Right lung (tissue), 5 donors: ENCODE measurements around the gene PSRC1. TPM values are rescaled to one million over a fixed set of nuclear protein-coding genes. Genes with fewer than 3 reads are reported as not detected.

Source experiments
- DNase-seq, 2 donors: peaks; one replicate each; pipeline ENCODE4 v3.0.0-alpha.2; 2013
- polyA plus RNA-seq, 5 donors: library from polyadenylated mRNA; unstranded; fragments of 120-200 nt; gene quantifications; one replicate each; pipeline versions ENCODE4 v1.2.1 to v1.2.3, GENCODE V29; 2013; ENCODE audit warnings: inconsistent platforms in 1 of 5, low replicate concordance in 1 of 5; ENCODE audit not compliant: insufficient read length in 5 of 5, insufficient read depth in 1 of 5

PSRC1 gene
- polyA plus RNA-seq, 5 donors, result 32.5 to 48.9 (median 39.3) TPM

DNA sequence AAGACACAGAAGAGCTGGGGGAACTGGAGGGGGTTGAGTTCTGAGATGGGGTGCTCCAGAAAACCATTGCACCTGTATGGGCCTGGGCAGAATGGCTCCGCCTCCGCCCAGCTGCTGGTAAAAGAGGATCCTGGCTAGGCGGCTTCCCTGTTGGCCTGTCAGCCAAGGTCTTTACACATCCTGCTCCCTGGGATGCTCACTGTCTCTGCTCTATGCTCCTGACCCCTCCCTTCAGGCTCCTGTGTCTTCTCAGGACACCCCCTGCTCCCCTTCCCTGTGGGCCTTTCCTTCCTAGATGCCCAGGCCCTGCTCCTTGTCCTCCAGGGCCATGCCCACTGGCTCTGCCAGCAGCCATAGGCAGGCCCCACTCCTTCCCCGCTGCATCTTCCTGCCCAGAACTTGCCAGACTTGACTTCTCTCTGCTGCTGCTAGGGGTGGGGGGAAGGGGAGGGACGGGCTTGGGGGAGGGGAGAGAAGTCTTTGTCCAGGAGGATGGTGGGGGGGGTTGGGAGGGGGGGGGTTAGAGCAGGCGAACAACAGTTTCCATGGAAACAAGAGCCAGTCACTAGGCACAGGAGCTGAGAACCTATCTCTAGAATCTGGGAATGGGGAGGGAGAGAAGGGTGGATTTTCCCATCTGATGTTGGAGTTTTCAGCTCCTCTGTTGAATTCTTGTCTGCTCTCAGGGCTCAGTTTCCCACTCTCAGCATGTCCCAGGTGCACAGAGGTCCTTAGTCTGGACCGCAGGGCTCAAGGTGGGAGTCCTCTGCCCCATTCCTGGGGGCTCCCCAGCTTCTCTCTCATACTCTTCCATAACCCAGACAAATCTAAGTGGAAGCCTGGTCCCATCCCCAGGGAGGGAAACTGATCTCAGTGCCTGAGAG is 23.0 kb downstream of the PSRC1 start:
- DNase-seq, result no peak

DNA sequence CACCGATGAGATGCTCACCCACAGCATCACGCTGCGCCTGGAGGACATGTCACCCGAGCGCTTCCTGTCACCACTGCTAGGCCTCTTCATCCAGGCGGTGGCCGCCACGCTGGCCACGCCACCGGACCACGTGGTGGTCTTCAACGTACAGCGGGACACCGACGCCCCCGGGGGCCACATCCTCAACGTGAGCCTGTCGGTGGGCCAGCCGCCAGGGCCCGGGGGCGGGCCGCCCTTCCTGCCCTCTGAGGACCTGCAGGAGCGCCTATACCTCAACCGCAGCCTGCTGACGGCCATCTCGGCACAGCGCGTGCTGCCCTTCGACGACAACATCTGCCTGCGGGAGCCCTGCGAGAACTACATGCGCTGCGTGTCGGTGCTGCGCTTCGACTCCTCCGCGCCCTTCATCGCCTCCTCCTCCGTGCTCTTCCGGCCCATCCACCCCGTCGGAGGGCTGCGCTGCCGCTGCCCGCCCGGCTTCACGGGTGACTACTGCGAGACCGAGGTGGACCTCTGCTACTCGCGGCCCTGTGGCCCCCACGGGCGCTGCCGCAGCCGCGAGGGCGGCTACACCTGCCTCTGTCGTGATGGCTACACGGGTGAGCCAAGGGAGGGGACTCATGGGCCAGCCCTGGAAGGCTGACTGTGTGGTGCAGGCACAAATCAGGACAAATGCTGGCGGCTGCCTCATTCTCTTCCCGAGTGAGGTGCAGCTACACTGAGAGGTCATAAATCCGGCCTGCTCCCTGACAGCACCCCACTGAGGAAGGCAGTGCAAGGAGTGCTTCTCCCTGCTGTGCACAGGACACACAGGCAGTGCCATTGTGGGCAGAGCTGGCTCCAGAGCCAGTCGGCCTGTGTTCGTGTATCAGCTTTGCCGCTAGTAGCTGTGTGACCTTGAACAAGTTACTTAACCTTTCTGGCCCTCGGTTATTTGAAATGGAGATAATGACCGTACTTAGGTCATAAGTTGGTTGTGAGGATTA is 24.2 kb downstream of the PSRC1 start:
- DNase-seq, result no peak

DNA sequence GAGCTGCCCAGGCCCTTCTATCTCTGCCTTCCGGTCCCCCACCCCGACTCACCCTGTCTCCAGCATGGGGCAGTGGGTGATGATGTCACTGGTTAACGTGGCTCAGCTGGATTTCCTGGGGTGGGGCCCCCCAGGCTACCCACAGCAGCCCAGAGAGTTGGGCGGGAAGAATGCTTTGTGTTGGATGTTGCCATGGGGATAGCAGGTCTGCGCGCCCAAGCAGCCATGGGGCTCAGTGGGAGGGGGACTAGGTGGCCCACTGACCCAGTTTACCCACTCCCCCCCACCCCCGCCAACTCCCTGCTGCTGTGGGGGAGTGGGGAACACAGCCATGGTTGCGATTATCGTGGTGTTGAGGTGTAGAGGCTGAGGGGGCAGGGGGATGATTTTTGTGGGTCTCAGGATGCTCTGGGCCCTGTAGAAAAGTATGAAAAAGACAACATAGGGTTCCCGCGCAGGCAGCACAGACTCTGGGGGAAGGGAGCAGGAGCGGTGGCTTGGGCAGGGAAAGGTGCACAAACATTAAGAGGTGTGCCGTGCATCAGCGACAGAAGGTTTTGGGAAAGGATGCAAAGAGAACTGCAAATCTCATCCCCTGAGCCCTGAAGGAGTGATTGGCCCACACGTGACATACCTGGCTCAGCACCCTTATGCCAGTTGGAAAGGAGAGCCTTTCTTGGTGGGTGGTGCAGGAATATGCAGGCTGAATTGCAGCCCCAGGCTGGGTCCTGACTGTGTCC is 25.1 kb downstream of the PSRC1 start:
- DNase-seq, result no peak

DNA sequence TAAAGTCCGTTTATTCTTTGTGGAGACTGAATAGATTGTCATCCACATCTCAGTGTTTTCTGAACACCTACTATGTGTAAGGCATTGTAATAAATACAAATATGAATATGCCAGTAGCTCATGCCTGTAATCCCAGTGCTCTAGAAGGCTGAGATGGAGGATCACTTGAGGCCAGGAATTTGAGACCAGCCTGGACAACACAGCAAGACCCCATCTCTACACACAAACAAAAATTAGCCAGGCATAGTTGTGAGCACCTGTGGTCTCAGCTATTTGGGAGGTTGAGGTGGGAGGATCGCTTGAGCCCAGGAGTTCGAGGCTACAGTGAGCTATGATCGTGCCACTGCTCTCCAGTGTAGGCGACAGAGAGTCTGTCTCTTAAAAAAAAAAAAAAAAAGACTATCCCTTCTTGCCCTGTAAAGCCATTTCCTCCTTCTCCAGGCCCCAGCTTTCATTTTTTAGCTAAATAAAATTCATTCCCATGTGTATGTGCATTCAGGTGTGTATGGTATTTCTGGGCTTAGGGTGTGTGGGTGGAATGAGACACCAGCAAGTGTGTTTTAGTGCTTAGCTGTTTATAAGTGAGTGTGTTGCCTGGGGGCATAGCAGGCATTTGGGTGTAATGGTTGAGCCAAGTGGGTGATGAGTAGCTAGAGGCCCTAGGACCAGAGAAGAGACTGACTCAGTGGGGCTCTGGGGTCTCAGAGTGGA is 25.8 kb downstream of the PSRC1 start:
- DNase-seq, result no peak

DNA sequence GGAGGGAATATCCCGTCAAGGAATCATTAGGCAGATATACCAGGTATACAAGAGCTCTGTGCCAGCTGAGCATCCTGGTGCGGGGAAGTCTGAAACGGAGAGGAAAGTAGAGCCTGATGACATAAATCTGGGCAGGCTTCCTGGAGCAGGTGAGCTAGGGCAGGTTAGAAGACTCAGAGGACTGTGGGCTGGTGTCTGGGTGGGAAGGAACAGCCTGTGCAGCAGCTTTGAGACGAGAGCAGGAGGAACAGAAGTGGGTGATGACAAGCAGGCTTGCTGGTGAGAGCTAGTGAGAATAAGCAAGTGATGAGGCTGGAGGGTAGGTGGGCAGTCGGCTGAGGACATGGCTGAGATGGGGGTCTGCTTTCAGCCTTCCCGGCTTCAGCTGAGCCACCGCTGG is 26.9 kb downstream of the PSRC1 start:
- DNase-seq, result no peak

DNA sequence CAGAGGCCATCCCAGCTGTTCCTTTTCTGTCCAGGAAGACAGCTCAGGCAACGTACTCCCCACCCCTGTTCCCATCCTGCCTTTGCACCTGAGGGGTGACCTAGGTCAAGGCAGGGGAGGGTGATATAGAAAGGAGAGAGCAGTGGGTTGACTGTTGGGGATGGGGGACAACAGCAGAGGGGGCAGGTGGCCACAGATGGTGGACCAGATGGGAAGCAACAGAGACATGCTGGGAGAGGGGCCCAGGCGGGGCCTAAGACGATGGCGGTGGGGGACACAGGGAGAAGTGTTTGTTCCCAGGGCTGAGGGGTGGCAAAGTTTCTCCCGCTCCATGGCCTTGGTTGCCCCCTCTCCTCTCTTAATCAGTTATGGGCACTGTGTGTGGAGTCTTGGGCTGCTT is 27.3 kb downstream of the PSRC1 start:
- no peak for DNase-seq

DNA sequence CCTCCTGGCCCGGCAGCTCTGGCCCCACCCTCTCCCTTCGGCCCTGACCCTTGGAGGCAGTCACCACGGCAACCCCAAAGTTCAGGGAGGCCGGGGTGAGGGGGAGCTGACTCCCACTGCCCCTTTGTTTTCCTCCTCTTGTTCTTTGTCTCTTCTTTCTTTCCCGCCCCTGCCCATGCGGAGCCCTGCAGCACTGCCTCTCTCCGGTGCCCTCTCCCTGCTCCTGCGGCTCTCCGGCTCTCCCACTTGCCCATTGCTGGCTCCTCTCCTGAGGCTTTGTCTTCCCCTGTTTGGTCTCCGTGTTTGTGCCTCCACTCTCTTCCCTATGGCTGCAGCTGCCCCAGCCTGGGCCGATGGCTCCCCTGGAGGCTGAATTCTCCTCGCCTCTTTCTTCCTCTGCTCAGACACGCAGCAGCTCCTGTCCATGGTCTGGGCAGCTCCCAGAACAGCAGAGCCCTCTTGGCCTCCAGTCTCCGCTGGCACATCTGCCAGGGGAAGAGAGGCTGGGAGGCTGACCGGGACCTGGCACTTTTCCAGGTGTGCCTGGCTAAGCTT is 27.8 kb downstream of the PSRC1 start:
- no peak for DNase-seq

DNA sequence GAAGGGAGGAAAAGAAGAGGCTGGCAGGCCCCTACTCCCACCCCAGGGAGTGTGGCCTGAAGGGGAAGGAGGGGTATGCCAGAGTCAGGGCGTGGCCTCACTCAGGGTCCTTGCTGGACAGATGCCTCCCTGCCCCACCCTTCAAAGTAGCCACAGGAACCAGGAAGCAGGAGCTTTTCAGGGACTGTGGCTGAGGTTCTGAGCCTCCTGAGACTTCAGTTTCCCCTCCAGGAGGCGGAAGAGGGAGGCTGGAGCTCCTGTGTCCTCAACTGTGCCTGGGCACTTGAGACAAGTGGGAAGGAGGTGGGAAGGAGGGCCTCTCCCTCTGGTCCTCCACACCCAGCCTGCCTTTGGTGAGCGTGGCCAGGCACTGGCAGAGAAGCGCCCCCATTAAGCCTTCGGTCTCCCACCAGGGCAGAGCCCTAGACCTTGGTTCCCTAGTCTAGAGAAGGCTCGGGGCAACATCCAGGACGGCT is 28.3 kb downstream of the PSRC1 start:
- DNase-seq, result no peak

DNA sequence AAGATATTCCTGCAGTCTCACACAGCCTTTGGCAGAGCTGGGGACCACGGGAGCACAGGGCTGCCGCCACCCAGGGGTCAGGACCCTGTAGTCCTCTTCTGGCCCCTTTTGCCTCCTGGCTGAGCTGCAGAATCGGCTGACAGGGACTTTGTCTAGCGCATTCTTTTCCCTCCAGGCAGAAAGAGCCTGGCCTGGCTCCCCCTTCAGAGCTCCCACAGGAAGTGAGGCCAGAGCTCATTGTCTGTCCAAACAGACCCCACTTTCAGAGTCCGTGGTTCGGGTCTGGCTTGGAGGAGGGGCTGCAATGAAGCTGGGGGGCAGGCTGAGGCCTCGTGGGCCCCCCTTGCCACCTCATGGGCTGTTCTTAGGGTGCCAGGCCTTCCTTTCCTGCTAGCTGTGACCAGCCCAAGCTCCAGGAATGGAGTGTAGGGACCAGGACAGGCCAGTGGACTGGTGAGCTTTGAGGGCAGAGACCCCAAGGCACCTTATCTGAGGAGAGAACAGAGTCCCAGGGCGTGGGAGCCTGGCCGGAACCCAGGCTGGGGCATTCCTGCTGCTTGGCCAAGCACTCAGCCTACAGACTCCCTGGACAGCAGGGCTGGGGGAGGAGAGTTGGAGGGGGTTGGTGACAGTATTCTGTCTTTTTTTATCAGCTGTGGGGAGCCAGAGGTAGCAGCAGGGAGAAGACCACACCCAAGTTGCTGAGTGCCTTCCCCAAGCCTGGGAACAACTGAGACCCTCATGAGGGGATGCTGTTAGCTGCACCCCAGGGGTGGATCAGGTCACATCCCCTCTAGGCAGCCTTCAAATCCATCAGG is 28.9 kb downstream of the PSRC1 start:
- no peak for DNase-seq

DNA sequence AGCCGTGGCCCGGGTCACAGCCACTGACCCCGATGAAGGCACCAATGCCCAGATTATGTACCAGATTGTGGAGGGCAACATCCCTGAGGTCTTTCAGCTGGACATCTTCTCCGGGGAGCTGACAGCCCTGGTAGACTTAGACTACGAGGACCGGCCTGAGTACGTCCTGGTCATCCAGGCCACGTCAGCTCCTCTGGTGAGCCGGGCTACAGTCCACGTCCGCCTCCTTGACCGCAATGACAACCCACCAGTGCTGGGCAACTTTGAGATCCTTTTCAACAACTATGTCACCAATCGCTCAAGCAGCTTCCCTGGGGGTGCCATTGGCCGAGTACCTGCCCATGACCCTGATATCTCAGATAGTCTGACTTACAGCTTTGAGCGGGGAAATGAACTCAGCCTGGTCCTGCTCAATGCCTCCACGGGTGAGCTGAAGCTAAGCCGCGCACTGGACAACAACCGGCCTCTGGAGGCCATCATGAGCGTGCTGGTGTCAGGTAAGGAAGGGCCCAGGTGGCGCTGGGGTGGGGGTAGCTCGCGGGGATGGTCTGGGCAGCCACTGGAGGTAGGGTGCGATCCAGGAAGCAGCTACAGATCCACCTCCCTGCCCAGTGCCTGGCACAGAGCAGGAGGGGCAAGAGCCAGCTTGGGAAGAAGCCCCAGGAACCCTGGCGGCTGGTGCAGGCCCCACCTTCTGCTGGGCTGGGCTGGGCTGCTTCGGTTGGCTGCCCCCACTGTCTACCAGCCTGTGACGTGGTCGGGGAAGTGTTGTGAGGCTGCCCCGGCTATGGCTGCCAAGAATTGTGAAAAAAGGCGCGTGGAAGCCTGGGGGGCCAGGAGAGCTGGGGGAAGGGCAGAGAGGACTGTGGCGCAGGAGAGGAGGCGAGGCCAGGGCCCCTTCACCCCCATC is 29.8 kb downstream of the PSRC1 start:
- DNase-seq, result peak in 1 of 2 donors; percentile 46

DNA sequence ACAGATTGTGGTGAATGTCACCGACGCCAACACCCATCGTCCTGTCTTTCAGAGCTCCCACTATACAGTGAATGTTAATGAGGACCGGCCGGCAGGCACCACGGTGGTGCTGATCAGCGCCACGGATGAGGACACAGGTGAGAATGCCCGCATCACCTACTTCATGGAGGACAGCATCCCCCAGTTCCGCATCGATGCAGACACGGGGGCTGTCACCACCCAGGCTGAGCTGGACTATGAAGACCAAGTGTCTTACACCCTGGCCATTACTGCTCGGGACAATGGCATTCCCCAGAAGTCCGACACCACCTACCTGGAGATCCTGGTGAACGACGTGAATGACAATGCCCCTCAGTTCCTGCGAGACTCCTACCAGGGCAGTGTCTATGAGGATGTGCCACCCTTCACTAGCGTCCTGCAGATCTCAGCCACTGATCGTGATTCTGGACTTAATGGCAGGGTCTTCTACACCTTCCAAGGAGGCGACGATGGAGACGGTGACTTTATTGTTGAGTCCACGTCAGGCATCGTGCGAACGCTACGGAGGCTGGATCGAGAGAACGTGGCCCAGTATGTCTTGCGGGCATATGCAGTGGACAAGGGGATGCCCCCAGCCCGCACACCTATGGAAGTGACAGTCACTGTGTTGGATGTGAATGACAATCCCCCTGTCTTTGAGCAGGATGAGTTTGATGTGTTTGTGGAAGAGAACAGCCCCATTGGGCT is 30.6 kb downstream of the PSRC1 start:
- no peak for DNase-seq

DNA sequence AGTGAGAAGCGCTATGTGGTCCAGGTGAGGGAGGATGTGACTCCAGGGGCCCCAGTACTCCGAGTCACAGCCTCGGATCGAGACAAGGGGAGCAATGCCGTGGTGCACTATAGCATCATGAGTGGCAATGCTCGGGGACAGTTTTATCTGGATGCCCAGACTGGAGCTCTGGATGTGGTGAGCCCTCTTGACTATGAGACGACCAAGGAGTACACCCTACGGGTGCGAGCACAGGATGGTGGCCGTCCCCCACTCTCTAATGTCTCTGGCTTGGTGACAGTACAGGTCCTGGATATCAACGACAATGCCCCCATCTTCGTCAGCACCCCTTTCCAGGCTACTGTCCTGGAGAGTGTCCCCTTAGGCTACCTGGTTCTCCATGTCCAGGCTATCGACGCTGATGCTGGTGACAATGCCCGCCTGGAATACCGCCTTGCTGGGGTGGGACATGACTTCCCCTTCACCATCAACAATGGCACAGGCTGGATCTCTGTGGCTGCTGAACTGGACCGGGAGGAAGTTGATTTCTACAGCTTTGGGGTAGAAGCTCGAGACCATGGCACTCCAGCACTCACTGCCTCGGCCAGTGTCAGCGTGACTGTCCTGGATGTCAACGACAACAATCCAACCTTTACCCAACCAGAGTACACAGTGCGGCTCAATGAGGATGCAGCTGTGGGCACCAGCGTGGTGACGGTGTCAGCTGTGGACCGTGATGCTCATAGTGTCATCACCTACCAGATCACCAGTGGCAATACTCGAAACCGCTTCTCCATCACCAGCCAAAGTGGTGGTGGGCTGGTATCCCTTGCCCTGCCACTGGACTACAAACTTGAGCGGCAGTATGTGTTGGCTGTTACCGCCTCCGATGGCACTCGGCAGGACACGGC is 31.4 kb downstream of the PSRC1 start:
- DNase-seq, result no peak

DNA sequence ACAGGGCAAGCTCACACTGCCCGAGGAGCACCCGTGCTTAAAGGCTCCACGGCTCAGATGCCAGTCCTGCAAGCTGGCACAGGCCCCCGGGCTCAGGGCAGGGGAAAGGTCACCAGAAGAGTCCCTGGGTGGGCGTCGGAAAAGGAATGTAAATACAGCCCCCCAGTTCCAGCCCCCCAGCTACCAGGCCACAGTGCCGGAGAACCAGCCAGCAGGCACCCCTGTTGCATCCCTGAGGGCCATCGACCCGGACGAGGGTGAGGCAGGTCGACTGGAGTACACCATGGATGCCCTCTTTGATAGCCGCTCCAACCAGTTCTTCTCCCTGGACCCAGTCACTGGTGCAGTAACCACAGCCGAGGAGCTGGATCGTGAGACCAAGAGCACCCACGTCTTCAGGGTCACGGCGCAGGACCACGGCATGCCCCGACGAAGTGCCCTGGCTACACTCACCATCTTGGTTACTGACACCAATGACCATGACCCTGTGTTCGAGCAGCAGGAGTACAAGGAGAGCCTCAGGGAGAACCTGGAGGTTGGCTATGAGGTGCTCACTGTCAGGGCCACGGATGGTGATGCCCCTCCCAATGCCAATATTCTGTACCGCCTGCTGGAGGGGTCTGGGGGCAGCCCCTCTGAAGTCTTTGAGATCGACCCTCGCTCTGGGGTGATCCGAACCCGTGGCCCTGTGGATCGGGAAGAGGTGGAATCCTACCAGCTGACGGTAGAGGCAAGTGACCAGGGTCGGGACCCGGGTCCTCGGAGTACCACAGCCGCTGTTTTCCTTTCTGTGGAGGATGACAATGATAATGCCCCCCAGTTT is 32.3 kb downstream of the PSRC1 start:
- DNase-seq, result no peak

DNA sequence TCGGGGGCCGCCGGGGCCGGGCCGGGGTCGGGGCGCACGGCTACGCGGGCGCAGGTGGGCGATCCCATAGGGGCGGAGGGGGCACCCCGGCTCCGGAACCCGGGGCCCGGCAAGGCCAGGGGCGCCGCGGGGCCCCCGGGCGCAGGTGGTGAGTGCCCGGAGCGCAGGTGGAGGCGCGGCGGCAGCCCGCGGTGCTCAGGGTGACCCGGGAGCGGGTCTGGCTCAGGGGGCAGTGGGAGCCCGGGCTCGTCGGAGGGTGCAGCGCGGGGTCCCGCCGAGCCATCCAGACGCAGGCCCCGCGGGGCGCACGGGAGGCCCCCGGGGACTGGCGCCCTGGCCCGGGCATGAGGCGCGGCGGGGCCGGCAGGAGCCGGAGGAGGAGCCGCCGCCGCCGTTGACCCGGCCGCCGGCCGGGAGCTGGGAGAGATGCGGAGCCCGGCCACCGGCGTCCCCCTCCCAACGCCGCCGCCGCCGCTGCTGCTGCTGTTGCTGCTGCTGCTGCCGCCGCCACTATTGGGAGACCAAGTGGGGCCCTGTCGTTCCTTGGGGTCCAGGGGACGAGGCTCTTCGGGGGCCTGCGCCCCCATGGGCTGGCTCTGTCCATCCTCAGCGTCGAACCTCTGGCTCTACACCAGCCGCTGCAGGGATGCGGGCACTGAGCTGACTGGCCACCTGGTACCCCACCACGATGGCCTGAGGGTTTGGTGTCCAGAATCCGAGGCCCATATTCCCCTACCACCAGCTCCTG is 33.1 kb downstream of the PSRC1 start:
- DNase-seq, result no peak
